Stimulated activated CD4-positive, alpha-beta T cell treated with anti-CD3 and anti-CD28 coated beads, TNF-alpha, amount 100 ng/mL, for 1 hour (primary cell): ENCODE results near the gene HNRNPAB.
"Not testable (repeated sequence)": the region's sequence is repeated elsewhere in the genome, so short reads cannot be mapped to it uniquely, and the experiment has no call there.

Source experiments
- DNase-seq, 3 donors: peaks; one replicate each; pipeline ENCODE4 v3.0.0-alpha.2; 2020; ENCODE audit warnings: low read depth in 3 of 3, low spot score in 1 of 3

The HNRNPAB gene

GRCh38 chr5:178241688-178242231 lies 37.4 kb downstream of the HNRNPAB start:
- DNase-seq: no peak

- DNase-seq: no peak
Observed at GRCh38 chr5:178242416-178242815, 38.1 kb downstream of the HNRNPAB start.

- DNase-seq: no peak
Observed at GRCh38 chr5:178244576-178244975, 40.2 kb downstream of the HNRNPAB start.

- no peak for DNase-seq
Observed at GRCh38 chr5:178245389-178245788, 41.1 kb downstream of the HNRNPAB start.

- no peak for DNase-seq
Observed at GRCh38 chr5:178246624-178247279, 42.4 kb downstream of the HNRNPAB start.

- DNase-seq: no peak
Observed at GRCh38 chr5:178247481-178248456, 43.4 kb downstream of the HNRNPAB start.

- DNase-seq: no peak
Observed at GRCh38 chr5:178248750-178249149, 44.4 kb downstream of the HNRNPAB start.

- DNase-seq: no peak
Observed at GRCh38 chr5:178249191-178249989, 45.1 kb downstream of the HNRNPAB start.

- no peak for DNase-seq
Observed at GRCh38 chr5:178250263-178250662, 45.9 kb downstream of the HNRNPAB start.

- no peak for DNase-seq
Observed at GRCh38 chr5:178252258-178252657, 47.9 kb downstream of the HNRNPAB start.

GRCh38 chr5:178253632-178254031 lies 49.3 kb downstream of the HNRNPAB start:
- not testable (repeated sequence) for DNase-seq

GRCh38 chr5:178256746-178257145 lies 52.4 kb downstream of the HNRNPAB start:
- no peak for DNase-seq

GRCh38 chr5:178257650-178258049 lies 53.3 kb downstream of the HNRNPAB start:
- no peak for DNase-seq

GRCh38 chr5:178259623-178260536 lies 55.5 kb downstream of the HNRNPAB start:
- DNase-seq: no peak
